SK-N-SH treated with all-trans-retinoic acid at 6 μM for 48 hours (cell line): ENCODE data around the gene PPP1R16B.

Experiments used
- ATAC-seq: fragments of 200-7000 bp; cut with Tn5 transposase; 3 replicates; pipeline ENCODE4 v1.9.1; 2020; ENCODE audit warnings: mild to moderate bottlenecking, moderate library complexity
- ARNTL ChIP-seq: fragments of 450-650 bp; formaldehyde crosslinking; IDR thresholded peaks from 2 replicates; pipeline ENCODE4 v1.5.0; 2020; ENCODE audit warnings: low read depth, mild to moderate bottlenecking, moderate library complexity, borderline replicate concordance
- BACH2 ChIP-seq: fragments of 250-450 bp; sonication (Bioruptor Pico); IDR thresholded peaks from 2 replicates; pipeline ENCODE4 v1.9.0; 2021; ENCODE audit warnings: mild to moderate bottlenecking, borderline replicate concordance
- CREB5 ChIP-seq: fragments of 250-450 bp; sonication (Bioruptor Pico); IDR thresholded peaks from 2 replicates; pipeline ENCODE4 v1.5.1; 2020; ENCODE audit warnings: low read depth, mild to moderate bottlenecking, moderate library complexity
- CSDC2 ChIP-seq: fragments of 250-450 bp; sonication (Bioruptor Pico); IDR thresholded peaks from 2 replicates; pipeline ENCODE4 v1.5.0; 2020; ENCODE audit warnings: mild to moderate bottlenecking, moderate library complexity
- ESRRG ChIP-seq: fragments of 250-450 bp; sonication (Bioruptor Pico); IDR thresholded peaks from 2 replicates; pipeline ENCODE4 v1.6.1; 2021; ENCODE audit warnings: mild to moderate bottlenecking
- GLIS3 ChIP-seq: fragments of 250-450 bp; sonication (Bioruptor Pico); IDR thresholded peaks from 2 replicates; pipeline ENCODE4 v1.5.0; 2020; ENCODE audit warnings: mild to moderate bottlenecking, moderate library complexity
- ISL1 ChIP-seq: fragments of 250-450 bp; sonication (Bioruptor Pico); IDR thresholded peaks from 2 replicates; pipeline ENCODE4 v2.1.2; 2022; ENCODE audit warnings: mild to moderate bottlenecking, moderate library complexity
- OSR1 ChIP-seq: fragments of 250-450 bp; sonication (Bioruptor Pico); IDR thresholded peaks from 2 replicates; pipeline ENCODE4 v1.8.0; 2022; ENCODE audit warnings: moderate library complexity, mild to moderate bottlenecking, inconsistent platforms
- PATZ1 ChIP-seq: fragments of 250-450 bp; sonication (Bioruptor Pico); IDR thresholded peaks from 2 replicates; pipeline ENCODE4 v1.8.0; 2020; ENCODE audit warnings: mild to moderate bottlenecking, moderate library complexity, borderline replicate concordance
- PPARA ChIP-seq: fragments of 250-450 bp; sonication (Bioruptor Pico); IDR thresholded peaks from 2 replicates; pipeline ENCODE4 v1.5.0; 2020; ENCODE audit warnings: mild to moderate bottlenecking, borderline replicate concordance
- SNAI2 ChIP-seq: fragments of 250-450 bp; sonication (Bioruptor Pico); IDR thresholded peaks from 2 replicates; pipeline ENCODE4 v1.5.0; 2020; ENCODE audit warnings: mild to moderate bottlenecking, moderate library complexity
- TCF4 ChIP-seq: fragments of 250-450 bp; sonication (Bioruptor Pico); IDR thresholded peaks from 2 replicates; pipeline ENCODE4 v1.8.0; 2021; ENCODE audit warnings: mild to moderate bottlenecking, moderate library complexity, borderline replicate concordance
- ZC3H10 ChIP-seq: fragments of 250-450 bp; sonication (Bioruptor Pico); IDR thresholded peaks from 2 replicates; pipeline ENCODE4 v1.5.1; 2021; ENCODE audit warnings: mild to moderate bottlenecking, moderate library complexity
- ZFP3 ChIP-seq: fragments of 250-450 bp; sonication (Bioruptor Pico); IDR thresholded peaks from 2 replicates; pipeline ENCODE4 v1.5.0; 2020; ENCODE audit warnings: mild to moderate bottlenecking, moderate library complexity
- ZFP30 ChIP-seq: fragments of 450-650 bp; formaldehyde crosslinking; IDR thresholded peaks from 2 replicates; pipeline ENCODE4 v1.5.0; 2022; ENCODE audit warnings: mild to moderate bottlenecking, moderate library complexity
- ZNF565 ChIP-seq: fragments of 450-650 bp; formaldehyde crosslinking; conservative IDR thresholded peaks from 2 replicates; pipeline ENCODE4 v1.5.0; 2020; ENCODE audit warnings: low read depth, mild to moderate bottlenecking, moderate library complexity
- ZNF70 ChIP-seq: fragments of 450-650 bp; formaldehyde crosslinking; IDR thresholded peaks from 2 replicates; pipeline ENCODE4 v1.5.0; 2020; ENCODE audit warnings: mild to moderate bottlenecking, moderate library complexity
- ZNF8 ChIP-seq: fragments of 450-650 bp; formaldehyde crosslinking; IDR thresholded peaks from 2 replicates; pipeline ENCODE4 v1.5.0; 2020; ENCODE audit warnings: mild to moderate bottlenecking, moderate library complexity
- TF ChIP-seq, protein P1 (sequence below): fragments of 250-450 bp; sonication (Bioruptor Pico); IDR thresholded peaks from 2 replicates; pipeline ENCODE4 v1.8.0; 2021; ENCODE audit warnings: low read depth, mild to moderate bottlenecking, moderate library complexity, borderline replicate concordance
- TF ChIP-seq, protein P2 (sequence below): fragments of 250-450 bp; sonication (Bioruptor Pico); IDR thresholded peaks from 2 replicates; pipeline ENCODE4 v1.5.0; 2020; ENCODE audit warnings: mild to moderate bottlenecking, moderate library complexity
- TF ChIP-seq, protein P3 (sequence below): fragments of 250-450 bp; sonication (Bioruptor Pico); IDR thresholded peaks from 2 replicates; pipeline ENCODE4 v1.5.1; 2021; ENCODE audit warnings: mild to moderate bottlenecking, moderate library complexity

PPP1R16B gene

DNA sequence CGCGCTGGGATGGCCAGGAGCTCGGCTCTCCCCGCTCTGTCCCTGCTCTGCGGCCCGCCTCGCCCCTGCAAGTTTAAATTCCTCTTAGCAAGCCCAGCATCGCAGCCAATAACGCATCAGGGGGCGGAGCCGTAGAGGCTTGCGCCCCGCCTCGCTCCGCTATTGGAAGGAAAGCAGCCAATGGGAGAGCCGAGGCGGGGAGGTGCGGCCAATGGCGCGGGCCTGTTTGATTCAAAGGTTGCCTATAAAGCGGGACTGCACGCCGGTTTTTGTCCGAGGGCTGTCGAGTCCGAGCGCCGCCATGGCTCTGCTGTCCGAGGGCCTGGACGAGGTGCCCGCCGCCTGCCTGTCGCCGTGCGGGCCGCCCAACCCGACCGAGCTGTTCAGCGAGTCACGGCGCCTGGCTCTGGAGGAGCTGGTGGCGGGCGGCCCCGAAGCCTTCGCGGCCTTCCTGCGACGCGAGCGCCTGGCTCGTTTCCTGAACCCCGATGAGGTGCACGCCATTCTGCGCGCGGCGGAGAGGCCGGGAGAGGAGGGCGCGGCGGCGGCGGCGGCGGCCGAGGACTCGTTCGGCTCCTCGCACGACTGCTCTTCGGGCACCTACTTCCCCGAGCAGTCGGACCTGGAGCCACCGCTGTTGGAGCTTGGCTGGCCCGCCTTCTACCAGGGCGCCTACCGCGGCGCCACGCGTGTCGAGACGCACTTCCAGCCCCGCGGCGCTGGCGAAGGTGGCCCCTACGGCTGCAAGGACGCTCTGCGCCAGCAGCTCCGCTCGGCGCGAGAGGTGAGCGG, 120.8 kb downstream of the PPP1R16B start, which contains the start of gene FAM83D:
Gene FAM83D (plus strand): TSS at position 276 of the 792 bp plus-strand sequence. CDS start 26 bp downstream, at position 302.
- ATAC-seq: peak; percentile 93
- TF ChIP-seq OSR1 (CRISPR knock-in tag) (no peak), PATZ1 (CRISPR knock-in tag) (no peak), BACH2 (no peak), SNAI2 (CRISPR knock-in tag) (no peak), ARNTL (CRISPR knock-in tag) (no peak), ZNF565 (no peak), TCF4 (no peak), CREB5 (CRISPR knock-in tag) (no peak), GLIS3 (no peak), PPARA (no peak), CSDC2 (no peak), ZNF70 (no peak), ZFP3 (CRISPR knock-in tag) (no peak), ISL1 (CRISPR knock-in tag) (no peak), ZC3H10 (no peak), ESRRG (no peak), ZFP30 (no peak)
- TF ChIP-seq, protein P1, sequence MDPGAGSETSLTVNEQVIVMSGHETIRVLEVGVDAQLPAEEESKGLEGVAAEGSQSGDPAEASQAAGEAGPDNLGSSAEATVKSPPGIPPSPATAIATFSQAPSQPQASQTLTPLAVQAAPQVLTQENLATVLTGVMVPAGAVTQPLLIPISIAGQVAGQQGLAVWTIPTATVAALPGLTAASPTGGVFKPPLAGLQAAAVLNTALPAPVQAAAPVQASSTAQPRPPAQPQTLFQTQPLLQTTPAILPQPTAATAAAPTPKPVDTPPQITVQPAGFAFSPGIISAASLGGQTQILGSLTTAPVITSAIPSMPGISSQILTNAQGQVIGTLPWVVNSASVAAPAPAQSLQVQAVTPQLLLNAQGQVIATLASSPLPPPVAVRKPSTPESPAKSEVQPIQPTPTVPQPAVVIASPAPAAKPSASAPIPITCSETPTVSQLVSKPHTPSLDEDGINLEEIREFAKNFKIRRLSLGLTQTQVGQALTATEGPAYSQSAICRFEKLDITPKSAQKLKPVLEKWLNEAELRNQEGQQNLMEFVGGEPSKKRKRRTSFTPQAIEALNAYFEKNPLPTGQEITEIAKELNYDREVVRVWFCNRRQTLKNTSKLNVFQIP (CRISPR knock-in tag): no peak
- TF ChIP-seq, protein P2, sequence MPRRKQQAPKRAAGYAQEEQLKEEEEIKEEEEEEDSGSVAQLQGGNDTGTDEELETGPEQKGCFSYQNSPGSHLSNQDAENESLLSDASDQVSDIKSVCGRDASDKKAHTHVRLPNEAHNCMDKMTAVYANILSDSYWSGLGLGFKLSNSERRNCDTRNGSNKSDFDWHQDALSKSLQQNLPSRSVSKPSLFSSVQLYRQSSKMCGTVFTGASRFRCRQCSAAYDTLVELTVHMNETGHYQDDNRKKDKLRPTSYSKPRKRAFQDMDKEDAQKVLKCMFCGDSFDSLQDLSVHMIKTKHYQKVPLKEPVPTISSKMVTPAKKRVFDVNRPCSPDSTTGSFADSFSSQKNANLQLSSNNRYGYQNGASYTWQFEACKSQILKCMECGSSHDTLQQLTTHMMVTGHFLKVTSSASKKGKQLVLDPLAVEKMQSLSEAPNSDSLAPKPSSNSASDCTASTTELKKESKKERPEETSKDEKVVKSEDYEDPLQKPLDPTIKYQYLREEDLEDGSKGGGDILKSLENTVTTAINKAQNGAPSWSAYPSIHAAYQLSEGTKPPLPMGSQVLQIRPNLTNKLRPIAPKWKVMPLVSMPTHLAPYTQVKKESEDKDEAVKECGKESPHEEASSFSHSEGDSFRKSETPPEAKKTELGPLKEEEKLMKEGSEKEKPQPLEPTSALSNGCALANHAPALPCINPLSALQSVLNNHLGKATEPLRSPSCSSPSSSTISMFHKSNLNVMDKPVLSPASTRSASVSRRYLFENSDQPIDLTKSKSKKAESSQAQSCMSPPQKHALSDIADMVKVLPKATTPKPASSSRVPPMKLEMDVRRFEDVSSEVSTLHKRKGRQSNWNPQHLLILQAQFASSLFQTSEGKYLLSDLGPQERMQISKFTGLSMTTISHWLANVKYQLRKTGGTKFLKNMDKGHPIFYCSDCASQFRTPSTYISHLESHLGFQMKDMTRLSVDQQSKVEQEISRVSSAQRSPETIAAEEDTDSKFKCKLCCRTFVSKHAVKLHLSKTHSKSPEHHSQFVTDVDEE (CRISPR knock-in tag): no peak
- TF ChIP-seq, protein P3, sequence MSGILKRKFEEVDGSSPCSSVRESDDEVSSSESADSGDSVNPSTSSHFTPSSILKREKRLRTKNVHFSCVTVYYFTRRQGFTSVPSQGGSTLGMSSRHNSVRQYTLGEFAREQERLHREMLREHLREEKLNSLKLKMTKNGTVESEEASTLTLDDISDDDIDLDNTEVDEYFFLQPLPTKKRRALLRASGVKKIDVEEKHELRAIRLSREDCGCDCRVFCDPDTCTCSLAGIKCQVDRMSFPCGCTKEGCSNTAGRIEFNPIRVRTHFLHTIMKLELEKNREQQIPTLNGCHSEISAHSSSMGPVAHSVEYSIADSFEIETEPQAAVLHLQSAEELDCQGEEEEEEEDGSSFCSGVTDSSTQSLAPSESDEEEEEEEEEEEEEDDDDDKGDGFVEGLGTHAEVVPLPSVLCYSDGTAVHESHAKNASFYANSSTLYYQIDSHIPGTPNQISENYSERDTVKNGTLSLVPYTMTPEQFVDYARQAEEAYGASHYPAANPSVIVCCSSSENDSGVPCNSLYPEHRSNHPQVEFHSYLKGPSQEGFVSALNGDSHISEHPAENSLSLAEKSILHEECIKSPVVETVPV (CRISPR knock-in tag): no peak
- TF ChIP-seq, all 23 proteins: peak for 0

- no peak for TF ChIP-seq ZNF565
- TF ChIP-seq, protein P1 (CRISPR knock-in tag): no peak
- no peak for TF ChIP-seq PPARA
- TF ChIP-seq ZFP30: no peak
- no peak for TF ChIP-seq ZNF70
- TF ChIP-seq ESRRG: no peak
- no peak for TF ChIP-seq CREB5 (CRISPR knock-in tag)
- no peak for TF ChIP-seq SNAI2 (CRISPR knock-in tag)
- no peak for TF ChIP-seq ZNF8 (CRISPR knock-in tag)
- no peak for TF ChIP-seq ZC3H10
- TF ChIP-seq PATZ1 (CRISPR knock-in tag): no peak
- TF ChIP-seq, protein P3 (CRISPR knock-in tag): no peak
- no peak; the same call in 2 of the 3 replicates for ATAC-seq
These were observed 121.6 kb downstream of the PPP1R16B start for GRCh38 chr20:38926934-38927616.
